K562 (cell line): ENCODE data around the gene GMEB1. TPM values are rescaled to one million over a fixed set of nuclear protein-coding genes. Genes with fewer than 3 reads are reported as not detected.

Experiments
- ARHGAP35 ChIP-seq: fragments of 450-650 bp; IDR thresholded peaks from 2 replicates; pipeline ENCODE4 v1.6.1; 2018; ENCODE audit not compliant: partially characterized antibody
- BRD4 ChIP-seq: fragments of 200-600 bp; sonication (generic); IDR thresholded peaks from 2 replicates; pipeline ENCODE4 v1.6.1; 2017; ENCODE audit warnings: inconsistent platforms
- CREB1 ChIP-seq, 2 experiments: sonication (generic) in 1 of 2; formaldehyde crosslinking in 1 of 2; IDR thresholded peaks; 2 replicates each; pipeline versions ENCODE4 v1.6.1 to v1.8.0; 2012 to 2022; ENCODE audit warnings: inconsistent platforms in 1 of 2, mild to moderate bottlenecking in 1 of 2, missing genetic modification reagents in 1 of 2, moderate library complexity in 1 of 2
- DNMT1 ChIP-seq: fragments of 450-650 bp; IDR thresholded peaks from 2 replicates; pipeline ENCODE4 v1.6.1; 2016; ENCODE audit warnings: antibody characterized with exemption, mild to moderate bottlenecking
- ETV6 ChIP-seq, 3 experiments: fragments of 150-350 bp in 1 of 3; sonication (generic) in 1 of 3; formaldehyde crosslinking in 1 of 3; IDR thresholded peaks; 2 replicates each; pipeline versions ENCODE4 v1.6.1 to v1.8.0; 2014 to 2022; ENCODE audit warnings: borderline replicate concordance in 2 of 3, low read depth in 2 of 3, antibody characterized with exemption in 1 of 3, low read length in 1 of 3, mild to moderate bottlenecking in 1 of 3, missing genetic modification reagents in 1 of 3
- HINFP ChIP-seq: fragments of 450-650 bp; conservative IDR thresholded peaks from 2 replicates; pipeline ENCODE4 v1.6.1; 2016; ENCODE audit warnings: missing genetic modification characterization, low read depth, mild to moderate bottlenecking, control low read depth, missing compliant biosample characterization
- IFI16 ChIP-seq: fragments of 250-450 bp; sonication (Bioruptor Pico); IDR thresholded peaks from 2 replicates; pipeline ENCODE4 v2.1.2; 2022; ENCODE audit warnings: mild to moderate bottlenecking, inconsistent platforms
- MAFK ChIP-seq: IDR thresholded peaks from 2 replicates; pipeline ENCODE4 v1.6.1; 2011; ENCODE audit warnings: low read length, improper control_type of control experiment
- NELFE ChIP-seq: IDR thresholded peaks from 2 replicates; pipeline ENCODE4 v1.6.1; 2011; ENCODE audit warnings: mild to moderate bottlenecking; ENCODE audit not compliant: insufficient read depth, insufficient read length
- NFE2L1 ChIP-seq: fragments of 450-650 bp; IDR thresholded peaks from 2 replicates; pipeline ENCODE4 v1.6.1; 2016; ENCODE audit warnings: missing genetic modification characterization, low read depth, mild to moderate bottlenecking, missing compliant biosample characterization, moderate library complexity, borderline replicate concordance
- SMARCA5 ChIP-seq: fragments of 450-650 bp; IDR thresholded peaks from 2 replicates; pipeline ENCODE4 v1.6.1; 2016
- SP1 ChIP-seq: sonication (generic); formaldehyde crosslinking; IDR thresholded peaks from 2 replicates; pipeline ENCODE4 v1.8.1; 2022; ENCODE audit warnings: mild to moderate bottlenecking, missing genetic modification reagents
- TAF1 ChIP-seq: IDR thresholded peaks from 2 replicates; pipeline ENCODE4 v1.6.1; 2011; ENCODE audit warnings: mild to moderate bottlenecking, low read length, moderate library complexity; ENCODE audit not compliant: insufficient read depth, control insufficient read depth, severe bottlenecking; ENCODE audit errors: extremely low read depth
- TAF7 ChIP-seq: fragments of 450-650 bp; IDR thresholded peaks from 2 replicates; pipeline ENCODE4 v1.6.1; 2016; ENCODE audit warnings: missing genetic modification characterization, missing compliant biosample characterization
- TFAM ChIP-seq: fragments of 250-450 bp; sonication (Bioruptor Pico); conservative IDR thresholded peaks from 2 replicates; pipeline ENCODE4 v1.5.0; 2021; ENCODE audit warnings: mild to moderate bottlenecking, moderate library complexity
- ZBTB34 ChIP-seq: fragments of 250-450 bp; sonication (Bioruptor Pico); IDR thresholded peaks from 2 replicates; pipeline ENCODE4 v1.8.0; 2021; ENCODE audit warnings: mild to moderate bottlenecking, moderate library complexity
- ZFP1 ChIP-seq: fragments of 450-650 bp; formaldehyde crosslinking; IDR thresholded peaks from 2 replicates; pipeline ENCODE4 v1.4.0; 2020; ENCODE audit warnings: mild to moderate bottlenecking, mixed read lengths
- ZNF124 ChIP-seq: sonication (generic); formaldehyde crosslinking; IDR thresholded peaks from 2 replicates; pipeline ENCODE4 v1.8.1; 2022; ENCODE audit warnings: missing genetic modification reagents
- ZNF24 ChIP-seq: fragments of 450-650 bp; IDR thresholded peaks from 2 replicates; pipeline ENCODE4 v1.6.1; 2016
- ZNF274 ChIP-seq: IDR thresholded peaks from 2 replicates; pipeline ENCODE4 v1.6.1; 2011; ENCODE audit warnings: low read depth, mild to moderate bottlenecking, low read length, moderate library complexity, borderline replicate concordance
- polyA plus RNA-seq, 8 experiments: library from polyadenylated mRNA; depleted of rRNA in 4 of 8; stranded (reverse) in 5 of 8; unstranded in 3 of 8; fragments of >200 nt; fragmentation: Nextera tagmentation in 2 of 8; fragmentation: Illumina TruSeq in 1 of 8; extraction: Ambion mirVana in 2 of 8; extraction: Trizol in 1 of 8; gene quantifications; 2 replicates each; pipeline versions ENCODE4 v1.2.1 to v1.2.3, GENCODE V29; 2011 to 2014; ENCODE audit warnings: inconsistent platforms in 1 of 8, missing spikeins in 1 of 8
- total RNA-seq, 7 experiments: library from RNA; depleted of rRNA in 6 of 7; stranded (reverse); fragments of >200 nt in 6 of 7; fragmentation: Illumina TruSeq in 2 of 7; extraction: Trizol in 2 of 7; gene quantifications; 2 replicates each; pipeline versions ENCODE4 v1.2.1 to v1.2.3, GENCODE V29; 2011 to 2021; ENCODE audit warnings: low replicate concordance in 1 of 7
- TF ChIP-seq, protein P1 (sequence below): IDR thresholded peaks from 2 replicates; pipeline ENCODE4 v1.6.1; 2012; ENCODE audit warnings: low read depth, low read length, improper control_type of control experiment, borderline replicate concordance
- TF ChIP-seq, protein P2 (sequence below): sonication (generic); formaldehyde crosslinking; IDR thresholded peaks from 2 replicates; pipeline ENCODE4 v1.8.1; 2022; ENCODE audit warnings: missing genetic modification reagents

GMEB1 gene
- total and polyA plus RNA-seq, 9 of the 15 experiments (the other 6 are each of a cell fraction or from before 2014, with no cell fraction given): 6.6 to 17.5 (median 8.5) TPM

DNA sequence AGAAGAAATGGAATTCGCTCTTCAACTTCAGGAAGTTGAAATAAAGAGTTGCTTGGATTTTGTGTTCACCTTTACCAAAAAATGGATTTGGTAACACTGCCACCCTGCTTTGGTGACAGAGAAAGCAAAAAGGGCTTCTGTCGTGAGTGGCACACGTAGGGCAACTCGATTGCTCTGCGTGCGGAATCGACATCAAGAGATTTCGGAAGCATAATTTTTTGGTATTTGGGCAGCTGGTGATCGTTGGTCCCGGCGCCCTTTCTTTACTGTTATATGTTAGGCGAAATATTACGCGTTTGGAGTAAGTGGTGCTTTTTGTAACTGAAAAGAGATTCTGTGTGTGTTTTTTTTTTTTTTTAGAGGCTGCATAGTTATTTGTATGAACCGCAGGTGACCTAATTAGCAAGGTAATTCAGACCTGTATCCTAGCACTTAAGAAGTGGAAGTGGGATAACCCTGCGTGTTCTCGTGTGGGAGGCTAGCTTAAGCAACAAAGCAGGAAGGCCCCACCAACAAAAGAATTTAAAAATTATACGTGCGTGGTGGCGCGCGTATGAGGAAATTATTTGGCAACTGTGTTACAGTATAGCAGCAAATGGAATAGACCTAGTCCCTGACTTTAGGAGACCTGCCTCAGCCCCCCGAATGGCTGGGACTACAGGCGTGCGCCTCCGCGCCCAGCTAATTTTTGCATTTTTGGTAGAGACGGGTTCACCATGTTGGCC, 19.9 kb upstream of the GMEB1 start, which contains the start of gene RNU11 (continued):
- TF ChIP-seq NELFE: peak; percentile 92
- no peak for TF ChIP-seq NFE2L1 (tag)
- peak; percentile 79 to 94 for TF ChIP-seq ETV6 (IDR thresholded peaks at IDR 0.05; ENCODE audit: borderline replicate concordance in 1 of 2, low read depth in 2 of 2, low read length in 1 of 2)
- peak; percentile 85 for TF ChIP-seq ETV6 (CRISPR knock-in tag; IDR thresholded peaks at IDR 0.05; ENCODE audit: borderline replicate concordance)
- TF ChIP-seq, protein P1, sequence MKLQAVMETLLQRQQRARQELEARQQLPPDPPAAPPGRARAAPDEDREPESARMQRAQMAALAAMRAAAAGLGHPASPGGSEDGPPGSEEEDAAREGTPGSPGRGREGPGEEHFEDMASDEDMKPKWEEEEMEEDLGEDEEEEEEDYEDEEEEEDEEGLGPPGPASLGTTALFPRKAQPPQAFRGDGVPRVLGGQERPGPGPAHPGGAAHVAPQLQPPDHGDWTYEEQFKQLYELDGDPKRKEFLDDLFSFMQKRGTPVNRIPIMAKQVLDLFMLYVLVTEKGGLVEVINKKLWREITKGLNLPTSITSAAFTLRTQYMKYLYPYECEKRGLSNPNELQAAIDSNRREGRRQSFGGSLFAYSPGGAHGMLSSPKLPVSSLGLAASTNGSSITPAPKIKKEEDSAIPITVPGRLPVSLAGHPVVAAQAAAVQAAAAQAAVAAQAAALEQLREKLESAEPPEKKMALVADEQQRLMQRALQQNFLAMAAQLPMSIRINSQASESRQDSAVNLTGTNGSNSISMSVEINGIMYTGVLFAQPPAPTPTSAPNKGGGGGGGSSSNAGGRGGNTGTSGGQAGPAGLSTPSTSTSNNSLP: peak; percentile 93
- peak; percentile 93 for TF ChIP-seq ZNF24
- TF ChIP-seq ZNF124: no peak
- peak; percentile 60; the same call in 1 of the 2 replicates for TF ChIP-seq HINFP (tag)
- peak; percentile 42 for TF ChIP-seq TAF1
- TF ChIP-seq ARHGAP35: peak; percentile 100
- TF ChIP-seq ZFP1 (CRISPR knock-in tag): peak; percentile 88
- peak; percentile 74 for TF ChIP-seq ZNF274
- TF ChIP-seq TFAM: no peak
- 0 out of 2 replicates have a peak, but pooled peaks have one; percentile 46 for TF ChIP-seq TAF7 (tag)
- TF ChIP-seq CREB1 (IDR thresholded peaks at IDR 0.05): peak; percentile 90
- TF ChIP-seq CREB1 (CRISPR knock-in tag; IDR thresholded peaks at IDR 0.05): peak; percentile 83
- TF ChIP-seq MAFK: peak; percentile 66; the same call in 1 of the 2 replicates
- TF ChIP-seq, protein P2, sequence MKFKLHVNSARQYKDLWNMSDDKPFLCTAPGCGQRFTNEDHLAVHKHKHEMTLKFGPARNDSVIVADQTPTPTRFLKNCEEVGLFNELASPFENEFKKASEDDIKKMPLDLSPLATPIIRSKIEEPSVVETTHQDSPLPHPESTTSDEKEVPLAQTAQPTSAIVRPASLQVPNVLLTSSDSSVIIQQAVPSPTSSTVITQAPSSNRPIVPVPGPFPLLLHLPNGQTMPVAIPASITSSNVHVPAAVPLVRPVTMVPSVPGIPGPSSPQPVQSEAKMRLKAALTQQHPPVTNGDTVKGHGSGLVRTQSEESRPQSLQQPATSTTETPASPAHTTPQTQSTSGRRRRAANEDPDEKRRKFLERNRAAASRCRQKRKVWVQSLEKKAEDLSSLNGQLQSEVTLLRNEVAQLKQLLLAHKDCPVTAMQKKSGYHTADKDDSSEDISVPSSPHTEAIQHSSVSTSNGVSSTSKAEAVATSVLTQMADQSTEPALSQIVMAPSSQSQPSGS (CRISPR knock-in tag): no peak
- TF ChIP-seq IFI16 (CRISPR knock-in tag): peak; percentile 75; the same call in 1 of the 2 replicates
- peak; percentile 97 for TF ChIP-seq BRD4
- peak; percentile 91 for TF ChIP-seq ZBTB34 (CRISPR knock-in tag)
- peak; percentile 99 for TF ChIP-seq SP1
- TF ChIP-seq SMARCA5: no peak
- 0 out of 2 replicates have a peak, but pooled peaks have one; percentile 51 for TF ChIP-seq DNMT1
